ENCODE results near the gene E4F1.

E4F1 gene

DNA sequence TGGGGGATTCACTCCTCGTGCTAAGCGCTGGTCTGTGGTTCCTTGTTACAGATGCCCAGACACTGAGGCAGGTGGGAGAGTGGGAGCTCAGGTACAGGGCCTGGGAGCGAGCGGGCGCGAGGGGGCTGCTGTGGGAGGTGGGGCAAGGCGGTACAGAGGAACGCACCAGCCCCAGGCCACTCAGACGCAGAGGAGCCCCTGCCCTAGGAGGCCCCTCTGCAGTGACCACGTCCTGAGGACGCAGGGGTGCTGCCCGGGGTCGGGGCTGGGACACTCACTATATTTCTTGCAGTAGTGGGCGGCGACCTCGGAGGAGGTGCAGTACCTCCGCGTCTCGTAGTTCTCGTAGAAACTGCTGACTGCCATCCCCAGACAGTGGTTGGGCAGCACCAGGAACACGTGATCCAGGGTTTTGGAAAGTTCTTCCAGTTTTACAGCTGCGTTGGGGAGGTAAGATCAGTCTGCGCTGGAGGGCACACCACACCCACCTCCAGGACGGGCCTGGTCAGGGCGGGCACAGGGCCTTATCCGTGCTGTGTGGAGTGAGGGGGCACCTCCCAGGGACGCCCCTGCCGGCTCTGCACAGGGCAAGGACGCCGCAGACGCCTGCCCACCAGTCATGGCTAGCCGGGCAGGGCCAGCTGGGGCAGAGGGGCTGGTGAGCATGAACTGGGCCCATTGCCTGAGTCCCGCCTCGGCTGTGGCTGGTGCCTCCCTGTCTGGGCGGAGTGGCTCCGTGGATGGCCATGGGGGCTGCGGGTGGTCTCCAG, 60.8 kb downstream of the E4F1 start:
- TF ChIP-seq POLR2AphosphoS5 (IDR thresholded peaks at IDR 0.05; ENCODE audit: low read depth, low read length) (no peak), TAF1 (IDR thresholded peaks at IDR 0.05; ENCODE audit: borderline replicate concordance, low read depth, low read length) (no peak), POLR2A (IDR thresholded peaks at IDR 0.05; ENCODE audit: low read depth, low read length) (no peak)
- no peak for DNase-seq (ENCODE audit: insufficient read length)
- no peak for FAIRE-seq

DNA sequence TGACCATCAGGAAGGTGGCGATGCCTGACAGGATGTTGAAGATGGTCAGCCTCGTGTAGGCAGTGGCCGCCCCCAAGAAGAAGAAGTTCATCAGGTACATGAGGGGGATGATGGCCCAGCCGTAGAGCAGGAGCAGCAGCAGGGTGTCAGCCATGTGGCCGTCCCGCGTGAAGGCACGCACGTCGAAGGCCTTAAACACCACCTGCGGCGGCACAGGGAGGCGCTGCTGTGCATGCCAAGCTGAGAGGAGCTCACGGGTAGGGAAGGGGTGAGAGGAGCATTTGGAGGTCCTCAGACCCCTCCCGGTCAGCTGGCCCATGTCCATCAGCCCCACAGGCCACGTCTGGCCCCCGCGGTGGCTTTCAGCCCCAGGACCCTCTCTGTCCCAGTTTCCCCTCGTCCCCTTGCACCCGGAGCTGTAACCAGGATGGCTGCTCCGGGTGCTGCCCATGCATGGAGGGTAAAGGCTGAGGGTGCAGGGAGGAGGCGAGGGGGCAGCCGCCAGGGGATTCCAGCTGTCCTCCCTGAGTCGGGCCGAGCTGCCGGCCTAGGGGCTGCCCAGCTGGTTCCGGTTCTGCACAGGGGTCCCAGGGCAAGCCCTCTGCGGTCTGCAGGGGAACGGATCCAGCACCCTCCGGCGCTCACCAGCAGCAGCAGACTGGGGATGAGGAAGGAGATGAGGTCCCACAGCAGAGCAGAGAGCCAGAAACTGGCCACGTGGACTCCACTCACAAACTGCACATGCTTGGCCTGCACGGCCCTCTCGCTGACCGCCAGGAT, 61.6 kb downstream of the E4F1 start:
- no peak for TF ChIP-seq POLR2A (IDR thresholded peaks at IDR 0.05; ENCODE audit: low read depth, low read length)
- no peak for TF ChIP-seq POLR2AphosphoS5 (IDR thresholded peaks at IDR 0.05; ENCODE audit: low read depth, low read length)
- TF ChIP-seq TAF1 (IDR thresholded peaks at IDR 0.05; ENCODE audit: borderline replicate concordance, low read depth, low read length) = no peak
- FAIRE-seq (no peak), DNase-seq (ENCODE audit: insufficient read length) (no peak)

Data from GM12892 (cell line).